Measurements from ENCODE around the gene PDK1. TPM values are rescaled to one million over a fixed set of nuclear protein-coding genes. Genes with fewer than 3 reads are reported as not detected.

The PDK1 gene
- total RNA-seq, 2 experiments from 2014 or later, result 30.0 to 31.1 TPM

GRCh38 chr2:172609488-172609887 is 53.6 kb downstream of the PDK1 start:
- Mint-ChIP-seq H3K4me1 (ENCODE audit: low read depth) (no peaks in the 10 kb centered on the region), H3K9me3 (no peaks in the 10 kb centered on the region), H3K27ac (no peak overlapping the region), H3K36me3 (ENCODE audit: low read depth) (peaks cover 73% of the 10 kb centered on the region), H3K4me3 (no peak overlapping the region), H3K27me3 (no peaks in the 10 kb centered on the region)
- CTCF ChIA-PET, result no interaction called here
- DNase-seq, result no peak
- no peaks in the 10 kb centered on the region for H3K4me1 ChIP-seq (ENCODE audit: insufficient read depth, low read length)
- H3K36me3 ChIP-seq (ENCODE audit: insufficient read depth, low read length), result peaks cover 24% of the 10 kb centered on the region
- no peaks in the 10 kb centered on the region for H3K9me3 ChIP-seq (ENCODE audit: control insufficient read depth in 1 of 2, insufficient read depth in 1 of 2, low read length in 2 of 2)
- ATAC-seq (ENCODE audit: poor library complexity), result no peak
- intact Hi-C loops (cut with DNase I, micrococcal nuclease), result no loop called here
- no peak for TF ChIP-seq CTCF (IDR thresholded peaks at IDR 0.05)
- no peak overlapping the region for H3K4me3 ChIP-seq (ENCODE audit: low read length)
- POLR2A ChIA-PET, result no interaction called here
- H3K27me3 ChIP-seq (ENCODE audit: control insufficient read depth in 1 of 2, insufficient read depth in 2 of 2, low read length in 2 of 2), result no peaks in the 10 kb centered on the region
- H3K27ac ChIP-seq (ENCODE audit: low read depth in 1 of 2, low read length in 2 of 2), result no peak overlapping the region

- Histone ChIP-seq H3K4me3 (ENCODE audit: low read length) (no peak overlapping the region), H3K9me3 (ENCODE audit: control insufficient read depth in 1 of 2, insufficient read depth in 1 of 2, low read length in 2 of 2) (no peaks in the 10 kb centered on the region), H3K27ac (ENCODE audit: low read depth in 1 of 2, low read length in 2 of 2) (no peak overlapping the region), H3K4me1 (ENCODE audit: insufficient read depth, low read length) (no peaks in the 10 kb centered on the region), H3K27me3 (ENCODE audit: control insufficient read depth in 1 of 2, insufficient read depth in 2 of 2, low read length in 2 of 2) (no peaks in the 10 kb centered on the region), H3K36me3 (ENCODE audit: insufficient read depth, low read length) (peaks cover 10% of the 10 kb centered on the region)
- Mint-ChIP-seq H3K4me1 (ENCODE audit: low read depth) (no peaks in the 10 kb centered on the region), H3K9me3 (no peaks in the 10 kb centered on the region), H3K36me3 (ENCODE audit: low read depth) (peaks cover 59% of the 10 kb centered on the region), H3K27me3 (no peaks in the 10 kb centered on the region), H3K4me3 (no peak overlapping the region), H3K27ac (no peak overlapping the region)
- TF ChIP-seq CTCF (IDR thresholded peaks at IDR 0.05), result no peak
- ATAC-seq (ENCODE audit: poor library complexity) (no peak), DNase-seq (no peak)
- ChIA-PET CTCF (interaction anchor here (1.2 kb wide), 1 partner anchor 12 kb away, joined by 3 read pairs; no protein-coding TSS in a partner anchor), POLR2A (interaction anchor here (0.6 kb wide), 1 partner anchor 35 kb away, joined by 3 read pairs; no protein-coding TSS in a partner anchor)
- intact Hi-C loops (cut with DNase I, micrococcal nuclease), result no loop called here
Observed at GRCh38 chr2:172612051-172612450, 56.2 kb downstream of the PDK1 start.

- H3K9me3 Mint-ChIP-seq, result no peaks in the 10 kb centered on the region
- H3K27me3 Mint-ChIP-seq, result no peaks in the 10 kb centered on the region
- ChIA-PET POLR2A (interaction anchor here (0.5 kb wide), 1 partner anchor 104 kb away, joined by 3 read pairs; no protein-coding TSS in a partner anchor), CTCF (no interaction called here)
- ATAC-seq (ENCODE audit: poor library complexity) (no peak), DNase-seq (no peak)
- no peak overlapping the region for H3K4me3 Mint-ChIP-seq
- Histone ChIP-seq H3K4me3 (ENCODE audit: low read length) (no peak overlapping the region), H3K9me3 (ENCODE audit: control insufficient read depth in 1 of 2, insufficient read depth in 1 of 2, low read length in 2 of 2) (no peaks in the 10 kb centered on the region), H3K27me3 (ENCODE audit: control insufficient read depth in 1 of 2, insufficient read depth in 2 of 2, low read length in 2 of 2) (no peaks in the 10 kb centered on the region), H3K27ac (ENCODE audit: low read depth in 1 of 2, low read length in 2 of 2) (no peak overlapping the region), H3K4me1 (ENCODE audit: insufficient read depth, low read length) (no peaks in the 10 kb centered on the region), H3K36me3 (ENCODE audit: insufficient read depth, low read length) (peaks cover 4% of the 10 kb centered on the region)
- H3K36me3 Mint-ChIP-seq (ENCODE audit: low read depth), result peaks cover 49% of the 10 kb centered on the region
- no peak for TF ChIP-seq CTCF (IDR thresholded peaks at IDR 0.05)
- H3K27ac Mint-ChIP-seq, result no peak overlapping the region
- intact Hi-C loops (cut with DNase I, micrococcal nuclease), result no loop called here
- H3K4me1 Mint-ChIP-seq (ENCODE audit: low read depth), result no peaks in the 10 kb centered on the region
Observed at GRCh38 chr2:172613040-172613439, 57.1 kb downstream of the PDK1 start.

Measured in CD4-positive, alpha-beta T cell (primary cell).